D721Med (cell line): ENCODE results near the gene ISOC1.
A peak's percentile ranks its signal among the peaks of the same experiment; 100 is the strongest.

Experiments used
- DNase-seq: peaks from one replicate; pipeline ENCODE4 v3.0.0; 2011; ENCODE audit warnings: low spot score; ENCODE audit not compliant: insufficient read length
- FAIRE-seq: peaks from 2 replicates; lab custom pipeline; 2011; peaks lifted over from hg19 to GRCh38; lab: Jason Lieb, UNC
- TF ChIP-seq, protein P1 (sequence below): IDR thresholded peaks from 2 replicates; pipeline ENCODE4 v1.5.1; 2012; ENCODE audit warnings: mild to moderate bottlenecking, control low read depth; ENCODE audit not compliant: insufficient read depth; ENCODE audit errors: missing control alignments

Gene ISOC1

DNA sequence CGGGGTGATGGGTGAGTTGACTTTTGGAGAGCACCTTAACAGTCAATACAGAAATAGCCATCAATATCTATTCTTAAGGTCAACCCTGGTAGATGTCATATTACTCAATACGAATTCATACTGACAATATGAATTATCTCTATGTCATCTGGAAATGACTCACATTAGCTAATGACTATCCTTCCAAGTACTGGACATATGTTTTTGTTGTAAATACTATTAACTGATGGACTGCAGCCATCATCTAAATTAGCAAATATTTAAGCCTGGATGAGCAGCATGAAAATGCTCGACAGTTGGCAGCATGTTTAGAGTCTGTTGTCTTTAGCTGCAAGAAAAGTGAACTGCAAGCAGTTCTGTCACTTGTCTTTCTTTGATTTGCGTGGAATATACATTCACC is 19.6 kb upstream of the ISOC1 start:
- no peak for DNase-seq
- FAIRE-seq, result peak; percentile 99
- TF ChIP-seq, protein P1, sequence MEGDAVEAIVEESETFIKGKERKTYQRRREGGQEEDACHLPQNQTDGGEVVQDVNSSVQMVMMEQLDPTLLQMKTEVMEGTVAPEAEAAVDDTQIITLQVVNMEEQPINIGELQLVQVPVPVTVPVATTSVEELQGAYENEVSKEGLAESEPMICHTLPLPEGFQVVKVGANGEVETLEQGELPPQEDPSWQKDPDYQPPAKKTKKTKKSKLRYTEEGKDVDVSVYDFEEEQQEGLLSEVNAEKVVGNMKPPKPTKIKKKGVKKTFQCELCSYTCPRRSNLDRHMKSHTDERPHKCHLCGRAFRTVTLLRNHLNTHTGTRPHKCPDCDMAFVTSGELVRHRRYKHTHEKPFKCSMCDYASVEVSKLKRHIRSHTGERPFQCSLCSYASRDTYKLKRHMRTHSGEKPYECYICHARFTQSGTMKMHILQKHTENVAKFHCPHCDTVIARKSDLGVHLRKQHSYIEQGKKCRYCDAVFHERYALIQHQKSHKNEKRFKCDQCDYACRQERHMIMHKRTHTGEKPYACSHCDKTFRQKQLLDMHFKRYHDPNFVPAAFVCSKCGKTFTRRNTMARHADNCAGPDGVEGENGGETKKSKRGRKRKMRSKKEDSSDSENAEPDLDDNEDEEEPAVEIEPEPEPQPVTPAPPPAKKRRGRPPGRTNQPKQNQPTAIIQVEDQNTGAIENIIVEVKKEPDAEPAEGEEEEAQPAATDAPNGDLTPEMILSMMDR, result no peak

DNA sequence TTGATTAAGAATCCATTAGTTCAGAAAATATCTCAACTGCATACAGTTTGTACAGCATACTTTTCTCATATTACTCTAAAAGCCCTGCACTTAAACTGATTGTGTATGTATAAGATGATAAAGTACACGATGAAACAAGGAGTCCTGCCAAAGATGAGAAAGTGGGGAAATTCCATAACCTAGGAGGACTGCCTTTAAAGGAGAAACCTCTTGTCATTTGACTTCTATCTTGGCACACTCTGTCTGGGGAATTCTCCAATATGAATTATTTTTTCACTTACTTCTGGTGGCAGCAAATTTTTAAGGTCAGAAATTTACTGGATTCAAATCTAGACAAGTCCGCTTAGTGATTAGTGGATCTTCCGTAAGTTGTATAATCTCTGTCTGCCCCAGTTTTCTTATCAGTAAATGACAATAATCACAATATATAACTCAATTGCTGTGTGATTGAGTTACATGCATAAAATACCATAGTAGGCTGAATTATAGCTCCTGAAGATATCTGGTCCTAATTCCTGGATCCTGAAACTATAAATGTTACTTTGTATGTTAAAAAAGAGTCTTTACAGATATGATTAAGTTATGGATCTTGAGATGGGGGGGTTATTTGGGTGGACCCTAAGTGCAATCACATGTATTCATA is 17.0 kb upstream of the ISOC1 start:
- FAIRE-seq (no peak), DNase-seq (no peak)
- TF ChIP-seq, protein P1, result no peak

DNA sequence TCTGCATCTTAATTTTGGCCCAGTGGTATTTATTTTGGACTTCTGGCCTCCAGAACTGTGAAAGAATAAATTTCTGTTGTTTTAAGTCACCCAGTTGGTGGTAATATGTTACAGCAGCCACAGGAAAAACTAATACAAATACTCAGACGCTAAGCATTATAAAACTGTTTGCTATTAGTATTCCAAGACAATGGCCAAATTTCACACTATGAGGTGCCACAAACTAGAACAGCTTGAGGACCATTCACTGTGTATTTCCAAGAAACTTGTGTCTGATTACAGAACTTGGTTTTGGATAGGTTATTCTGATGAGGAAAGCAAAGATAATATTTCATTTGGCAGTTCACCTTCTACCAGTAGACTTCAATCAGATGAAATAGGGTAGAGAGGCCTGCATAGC is 16.3 kb upstream of the ISOC1 start:
- TF ChIP-seq, protein P1, result no peak
- FAIRE-seq, result no peak
- DNase-seq, result no peak

DNA sequence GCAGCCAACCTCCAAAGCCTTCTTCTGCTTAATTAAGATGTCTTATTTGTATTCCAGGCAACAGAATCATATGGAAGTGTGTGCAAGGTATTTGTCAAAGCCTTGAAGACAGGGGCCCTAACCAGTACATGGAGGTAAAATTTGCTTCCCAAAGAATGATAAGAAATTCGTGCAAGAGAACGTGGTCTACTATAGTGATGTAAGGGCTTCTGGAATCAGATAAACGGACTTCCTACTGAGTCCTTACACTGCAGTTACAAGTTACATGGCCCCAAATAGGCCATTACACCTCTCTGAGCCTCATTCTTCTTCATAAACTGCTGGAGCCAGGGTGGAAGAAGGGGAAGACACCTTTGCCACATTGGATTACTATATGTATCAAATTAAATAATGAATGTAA is 15.9 kb upstream of the ISOC1 start:
- TF ChIP-seq, protein P1, result no peak
- DNase-seq (no peak), FAIRE-seq (no peak)

DNA sequence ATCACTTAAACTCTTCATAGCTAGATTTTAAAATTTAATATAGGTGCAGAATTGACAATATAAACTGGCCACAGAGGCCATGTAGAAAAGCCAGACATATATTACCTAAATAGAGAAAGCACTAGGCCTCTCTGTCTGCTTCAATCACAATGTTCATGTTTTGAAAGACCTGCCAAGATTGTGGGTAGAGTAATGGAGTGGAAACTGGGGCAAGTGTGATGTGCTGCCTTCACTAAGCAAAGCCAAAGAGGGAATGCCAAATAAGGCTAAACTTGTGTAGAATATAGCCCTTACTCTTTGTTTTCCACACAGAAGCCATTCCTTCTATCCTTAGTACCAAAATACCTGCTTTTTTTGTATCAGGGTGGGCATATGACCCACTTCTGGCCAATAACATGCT is 15.1 kb upstream of the ISOC1 start:
- no peak for DNase-seq
- FAIRE-seq, result no peak
- TF ChIP-seq, protein P1, result no peak

DNA sequence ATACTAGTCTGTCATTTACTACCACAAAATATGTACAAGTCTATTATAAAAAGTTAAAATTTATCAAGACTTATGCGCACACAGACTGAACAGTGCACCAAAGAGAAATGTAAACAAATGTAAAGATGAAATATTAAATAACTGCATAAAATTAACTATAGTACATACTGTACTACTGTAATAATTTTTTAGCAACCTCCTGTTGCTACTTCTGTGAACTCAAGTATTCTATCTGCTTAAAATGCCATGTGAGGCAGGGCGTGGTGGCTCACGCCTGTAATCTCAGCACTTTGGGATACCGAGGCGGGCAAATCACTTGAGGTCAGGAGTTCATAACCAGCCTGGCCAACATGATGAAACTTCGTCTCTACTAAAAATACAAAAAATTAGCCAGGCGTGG is 13.8 kb upstream of the ISOC1 start:
- TF ChIP-seq, protein P1, result no peak
- no peak for DNase-seq
- FAIRE-seq, result no peak

DNA sequence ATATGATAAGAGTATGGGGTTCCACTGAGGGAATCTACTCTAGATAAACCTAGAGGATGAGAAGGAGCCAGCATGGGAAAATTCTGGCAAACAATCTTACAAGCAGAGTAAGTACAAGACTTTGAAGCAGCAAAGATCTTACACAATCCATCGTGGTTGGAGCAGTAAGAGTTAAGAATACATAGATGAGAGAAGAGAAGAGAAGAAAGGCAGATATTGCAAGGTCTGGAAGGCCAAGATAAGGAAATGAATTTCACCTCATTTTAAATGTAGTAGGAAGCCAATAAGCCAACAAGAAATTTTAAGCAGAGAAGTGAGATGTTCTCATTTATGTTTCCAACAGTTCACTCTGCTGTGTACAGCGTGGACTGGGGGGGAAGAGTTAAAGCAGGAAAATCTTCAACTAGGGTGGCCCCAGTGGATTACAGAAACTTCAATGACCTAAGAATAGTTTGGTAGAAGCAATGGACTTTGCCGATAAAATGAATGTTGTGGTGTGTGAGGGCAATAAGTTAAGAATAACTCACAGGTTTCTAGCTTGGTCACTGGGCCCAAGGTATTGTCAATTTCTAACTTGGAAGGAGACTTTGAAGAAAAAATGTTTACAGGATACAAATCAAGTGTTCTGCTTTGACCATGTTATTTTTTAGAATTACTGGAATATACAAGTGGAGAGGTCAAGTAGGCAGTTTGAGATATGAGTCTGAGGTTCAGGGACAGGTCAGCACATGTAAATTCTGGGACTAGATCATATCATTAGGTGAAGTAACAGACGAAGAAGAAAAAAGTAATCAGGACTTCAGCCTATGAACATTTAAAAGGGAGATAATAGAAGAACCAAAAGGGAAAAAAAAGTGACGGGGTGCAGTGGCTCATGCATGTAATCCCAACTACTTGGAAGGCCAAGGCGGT is 12.1 kb upstream of the ISOC1 start:
- DNase-seq (no peak), FAIRE-seq (peak; percentile 21)
- TF ChIP-seq, protein P1, result no peak
